Skeletal muscle satellite cell (primary cell): ENCODE data around the gene CARHSP1. TPM values are rescaled to one million over a fixed set of nuclear protein-coding genes. Genes with fewer than 3 reads are reported as not detected.
"Not testable (repeated sequence)": the region's sequence is repeated elsewhere in the genome, so short reads cannot be mapped to it uniquely, and the experiment has no call there.

Source experiments
- H3K27me3 ChIP-seq: 2 replicates; pipeline ENCODE4 v1.7.0; 2013; ENCODE audit warnings: low read length; ENCODE audit not compliant: control insufficient read depth, insufficient read depth
- H3K36me3 ChIP-seq: 2 replicates; pipeline ENCODE4 v1.7.0; 2013; ENCODE audit warnings: mild to moderate bottlenecking, control low read depth, low read length; ENCODE audit not compliant: insufficient read depth
- H3K4me1 ChIP-seq: 2 replicates; pipeline ENCODE4 v1.7.0; 2013; ENCODE audit warnings: low read length; ENCODE audit not compliant: control insufficient read depth, insufficient read depth
- H3K4me2 ChIP-seq: 2 replicates; pipeline ENCODE4 v1.7.0; 2013; ENCODE audit warnings: mild to moderate bottlenecking, low read length
- H3K4me3 ChIP-seq: 2 replicates; pipeline ENCODE4 v1.7.0; 2013; ENCODE audit warnings: low read length
- H3K9ac ChIP-seq: 2 replicates; pipeline ENCODE4 v1.7.0; 2013; ENCODE audit warnings: mild to moderate bottlenecking, low read depth, low read length, moderate library complexity
- H3K9me3 ChIP-seq: replicated peaks from 2 replicates; pipeline ENCODE4 v1.7.0; 2013; ENCODE audit warnings: mild to moderate bottlenecking, control low read depth, low read length
- total RNA-seq: library from RNA; depleted of rRNA; stranded (reverse); fragments of >200 nt; gene quantifications from 2 replicates; pipeline ENCODE4 v1.2.3, GENCODE V29; 2012; rRNA removed

CARHSP1 gene
- total RNA-seq = 90.2 and 93.9 TPM in 2 replicates

DNA sequence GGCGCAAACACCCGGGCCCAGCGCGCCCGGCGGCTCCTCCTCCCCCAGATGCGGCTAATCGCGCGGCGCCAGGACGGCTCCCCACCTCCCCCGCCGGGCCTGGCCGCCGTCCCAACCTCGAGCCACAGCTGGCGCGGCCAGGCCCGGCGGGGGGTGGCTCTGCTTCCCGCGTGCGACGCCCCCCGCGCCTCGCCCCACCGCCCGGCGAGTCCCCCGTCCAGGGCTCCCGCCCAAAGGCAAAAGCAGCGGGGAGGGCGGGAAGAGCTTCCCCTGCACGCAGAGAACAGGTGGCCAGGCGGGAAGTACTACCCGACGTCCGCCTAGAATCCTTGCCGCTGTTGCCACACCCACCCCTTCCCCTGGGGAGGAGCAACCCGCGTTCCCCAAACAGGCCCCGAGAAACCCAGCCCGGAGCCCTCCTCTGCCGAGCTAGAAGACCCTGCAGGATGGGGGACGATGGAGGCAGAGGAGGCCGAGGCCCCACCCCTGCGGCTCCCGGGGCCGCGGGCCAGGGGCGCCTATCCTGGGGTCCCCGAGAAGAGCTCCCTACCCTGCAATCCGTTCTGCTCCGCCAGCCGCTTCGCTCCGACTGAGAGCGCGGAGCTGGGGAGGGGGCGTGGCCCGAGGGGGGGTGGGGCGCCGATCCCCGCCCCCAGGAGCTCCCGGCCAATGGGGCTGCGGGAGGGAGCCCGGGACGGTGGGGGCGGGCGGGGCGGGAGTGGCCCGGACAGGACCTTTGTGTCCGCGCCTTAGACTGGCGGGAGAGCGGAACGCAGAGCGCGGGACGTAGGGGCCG, at the start of gene CARHSP1:
CARHSP1 (minus strand) TSS at position 591 of the 796 bp plus-strand sequence. CDS start 9,678 bp downstream, outside the sequence.
- peak within 1 kb of the TSS; percentile 80 for H3K4me3 ChIP-seq

DNA sequence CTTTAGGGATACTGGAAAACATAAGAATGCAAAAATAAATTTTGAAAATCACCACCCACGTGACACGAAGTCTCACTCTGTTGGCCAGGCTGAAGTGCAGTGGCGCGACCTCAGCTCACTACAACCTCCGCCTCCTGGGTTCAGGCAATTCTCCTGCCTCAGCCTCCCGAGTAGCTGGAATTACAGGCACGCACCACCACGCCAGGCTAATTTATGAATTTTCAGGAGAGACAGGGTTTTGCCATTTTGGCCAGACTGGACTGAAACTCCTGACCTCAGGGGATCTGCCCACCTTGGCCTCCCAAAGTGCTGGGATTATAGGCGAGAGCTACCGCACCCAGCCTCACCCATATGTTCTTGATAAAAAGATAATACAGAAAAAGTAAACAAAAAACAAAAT, 48.5 kb upstream of the CARHSP1 start:
- H3K9me3 ChIP-seq, H3K4me2 ChIP-seq, H3K27me3 ChIP-seq, H3K4me3 ChIP-seq, H3K9ac ChIP-seq, H3K4me1 ChIP-seq: not testable (repeated sequence)
- peaks cover 78% of the 10 kb centered on the region for H3K36me3 ChIP-seq

More for the DNA sequence above, at the start of gene CARHSP1:
- H3K9me3 ChIP-seq = no peaks in the 10 kb centered on the region
- H3K4me1 ChIP-seq = peaks cover 37% of the 10 kb centered on the region
- H3K4me2 ChIP-seq = peak within 1 kb of the TSS; percentile 89
- H3K9ac ChIP-seq = peak within 1 kb of the TSS; percentile 84
- no peaks in the 10 kb centered on the region for H3K36me3 ChIP-seq
- H3K27me3 ChIP-seq = no peaks in the 10 kb centered on the region

DNA sequence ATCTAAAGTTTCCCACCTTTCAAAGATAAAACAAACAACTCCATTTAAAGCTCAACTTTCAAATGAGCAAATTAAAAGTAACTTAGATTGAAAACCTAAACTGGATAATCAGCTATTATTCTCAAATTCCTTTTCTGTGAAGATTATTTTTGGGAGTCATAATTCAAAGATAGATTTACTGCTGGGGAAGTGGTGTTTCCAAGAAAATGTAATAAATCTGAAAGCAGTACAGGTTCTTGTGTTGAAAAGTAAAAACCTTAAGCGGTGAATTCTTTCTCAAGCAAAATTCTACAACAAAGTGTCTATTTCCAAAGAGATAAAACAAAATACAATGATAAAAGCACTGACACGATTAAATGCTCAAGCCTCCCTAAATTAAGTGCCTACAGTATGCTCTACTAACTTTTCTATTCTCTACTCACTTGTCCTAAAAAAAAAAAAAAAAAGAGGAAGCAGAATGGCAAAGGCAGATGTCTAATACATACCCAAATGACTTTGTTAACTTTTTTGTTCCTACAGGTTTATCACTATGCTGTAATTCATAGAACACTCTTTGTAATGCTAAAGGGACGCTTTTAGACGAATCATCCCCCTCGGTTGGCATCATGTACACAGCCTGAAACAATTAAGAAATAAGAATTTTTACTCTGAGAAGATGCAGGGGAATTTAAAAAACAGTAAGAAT, 47.9 kb upstream of the CARHSP1 start:
- H3K9me3 ChIP-seq = no peaks in the 10 kb centered on the region
- H3K4me3 ChIP-seq = no peak overlapping the region
- H3K4me2 ChIP-seq = no peak overlapping the region
- H3K9ac ChIP-seq = no peak overlapping the region
- no peaks in the 10 kb centered on the region for H3K4me1 ChIP-seq
- no peaks in the 10 kb centered on the region for H3K27me3 ChIP-seq
- H3K36me3 ChIP-seq = peaks cover 79% of the 10 kb centered on the region

DNA sequence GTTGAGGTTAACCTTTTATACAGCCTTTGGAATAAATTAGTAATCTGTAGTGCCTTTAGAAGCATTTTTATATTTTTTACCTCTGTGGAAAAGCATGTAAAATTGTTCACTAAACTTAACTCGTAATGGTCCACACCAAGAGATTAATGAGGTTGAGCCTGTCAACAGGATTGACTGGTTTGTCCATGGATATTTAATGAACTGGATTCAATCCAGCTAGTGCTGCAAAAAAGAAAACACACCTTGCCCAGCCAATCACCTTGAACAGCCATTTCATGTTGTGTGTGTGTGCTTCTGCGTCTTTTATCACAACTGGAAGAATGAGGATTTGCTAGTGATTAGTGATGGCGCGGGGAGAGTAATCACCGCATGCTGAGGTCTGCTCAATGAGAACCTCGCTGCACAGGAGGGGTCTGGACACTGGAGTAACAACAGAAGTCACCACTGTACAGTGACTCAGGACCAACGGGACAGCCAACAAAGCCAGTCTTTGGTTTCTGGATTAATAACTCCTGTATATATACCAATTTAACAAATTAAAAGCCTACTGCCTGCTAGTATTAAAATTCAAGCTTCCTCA, 47.0 kb upstream of the CARHSP1 start:
- H3K4me3 ChIP-seq = no peak overlapping the region
- H3K27me3 ChIP-seq = no peaks in the 10 kb centered on the region
- H3K9ac ChIP-seq = no peak overlapping the region
- no peak overlapping the region for H3K4me2 ChIP-seq
- no peaks in the 10 kb centered on the region for H3K4me1 ChIP-seq
- no peaks in the 10 kb centered on the region for H3K9me3 ChIP-seq
- peaks cover 79% of the 10 kb centered on the region for H3K36me3 ChIP-seq

DNA sequence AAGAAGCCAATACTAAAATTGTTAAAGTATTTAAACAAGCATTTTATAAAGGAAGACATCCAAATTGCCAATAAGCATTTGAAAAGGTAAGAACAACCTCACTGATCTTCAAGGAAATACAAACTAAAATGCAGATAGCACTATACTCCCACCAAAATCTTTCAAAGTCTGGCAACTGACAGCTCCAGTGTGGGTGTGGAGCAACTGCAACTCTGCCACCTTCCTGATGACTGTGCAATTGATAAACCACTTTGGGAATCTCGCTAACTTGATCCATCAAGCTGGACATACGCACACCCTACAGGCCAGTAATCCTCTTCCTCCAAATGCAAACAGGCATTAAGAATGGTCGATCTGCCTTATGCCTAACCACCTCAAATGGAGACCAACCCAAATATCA, 45.3 kb upstream of the CARHSP1 start:
- Histone ChIP-seq H3K36me3 (peaks cover 75% of the 10 kb centered on the region), H3K4me2 (no peak overlapping the region), H3K9ac (no peak overlapping the region)

DNA sequence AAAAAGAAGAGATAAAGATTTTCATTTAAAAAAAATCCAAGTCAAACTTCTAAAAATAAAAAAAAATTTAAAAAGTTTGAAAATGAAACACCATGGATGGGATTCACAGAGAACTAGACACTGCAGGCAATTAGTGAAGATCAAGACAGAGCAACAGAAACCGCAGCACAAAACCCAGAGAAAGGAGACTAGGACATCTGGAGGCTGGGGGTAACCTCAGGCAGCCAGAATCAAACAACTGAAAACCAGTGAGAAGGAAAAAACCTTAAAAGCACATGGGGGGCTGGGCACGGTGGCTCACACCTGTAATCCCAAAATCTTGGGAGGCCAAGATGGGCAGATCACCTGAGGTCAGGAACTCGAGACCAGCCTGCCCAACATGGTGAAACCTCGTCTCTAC, 44.0 kb upstream of the CARHSP1 start:
- no peaks in the 10 kb centered on the region for H3K27me3 ChIP-seq
- H3K9ac ChIP-seq = no peak overlapping the region
- H3K9me3 ChIP-seq = no peaks in the 10 kb centered on the region
- H3K4me1 ChIP-seq = no peaks in the 10 kb centered on the region
- no peak overlapping the region for H3K4me2 ChIP-seq
- H3K4me3 ChIP-seq = no peak overlapping the region
- peaks cover 76% of the 10 kb centered on the region for H3K36me3 ChIP-seq

More for the DNA sequence above, 45.3 kb upstream of the CARHSP1 start:
- H3K27me3 ChIP-seq = no peaks in the 10 kb centered on the region
- H3K4me3 ChIP-seq = no peak overlapping the region
- no peaks in the 10 kb centered on the region for H3K9me3 ChIP-seq
- no peaks in the 10 kb centered on the region for H3K4me1 ChIP-seq

DNA sequence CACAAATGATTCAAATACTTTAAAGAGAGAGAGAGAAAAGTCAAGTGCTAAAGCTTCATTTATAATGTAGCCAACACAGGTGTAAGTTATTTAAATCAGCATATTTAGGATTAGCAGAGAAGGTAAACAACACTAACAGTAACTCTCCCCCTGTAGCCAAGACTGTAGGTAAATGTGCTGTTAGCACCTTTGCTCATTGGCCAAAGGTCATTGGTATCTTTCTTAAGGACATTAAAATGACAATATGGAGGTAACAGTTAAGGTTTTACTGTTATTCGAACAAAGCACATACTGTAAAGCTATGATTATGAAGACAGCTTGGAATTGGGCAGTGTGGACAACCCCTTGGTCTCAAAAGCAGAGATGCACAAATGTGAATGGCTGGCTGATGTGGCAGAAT, 42.0 kb upstream of the CARHSP1 start:
- H3K36me3 ChIP-seq = peaks cover 82% of the 10 kb centered on the region
- no peak overlapping the region for H3K4me2 ChIP-seq
- no peak overlapping the region for H3K9ac ChIP-seq
- H3K27me3 ChIP-seq = no peaks in the 10 kb centered on the region
- H3K4me3 ChIP-seq = no peak overlapping the region
- no peaks in the 10 kb centered on the region for H3K4me1 ChIP-seq
- H3K9me3 ChIP-seq = no peaks in the 10 kb centered on the region

DNA sequence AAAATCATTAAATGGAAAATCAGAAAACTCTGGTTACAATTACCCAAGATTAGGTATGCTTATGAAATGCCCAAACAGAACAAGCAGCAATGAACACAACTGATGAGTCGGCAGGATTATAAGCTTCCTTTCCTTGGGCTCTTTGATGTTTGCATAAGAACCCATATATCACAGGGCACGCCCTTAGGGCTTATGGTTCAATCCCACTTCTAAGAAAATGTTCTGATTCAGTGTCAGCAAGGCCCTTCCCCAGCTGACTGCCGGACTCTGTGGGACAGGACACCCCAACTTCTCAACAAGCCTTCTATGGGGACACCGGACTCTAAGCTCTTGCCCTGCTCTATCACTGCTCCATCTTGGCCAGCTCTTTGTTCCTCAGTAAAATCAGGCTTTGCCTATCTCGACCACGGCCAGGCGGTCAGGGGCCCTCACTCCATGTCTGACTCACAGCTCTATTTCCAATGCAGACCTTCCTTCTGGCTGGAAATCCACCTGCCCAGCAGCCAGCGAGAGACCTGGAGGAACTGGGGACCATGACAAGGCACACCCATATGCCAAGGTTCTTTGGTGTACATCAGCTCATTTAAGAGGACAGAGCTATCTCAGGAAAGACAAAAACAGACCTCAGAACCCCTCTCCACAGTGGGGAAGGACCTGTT, 40.1 kb upstream of the CARHSP1 start:
- Histone ChIP-seq H3K4me3 (no peak overlapping the region), H3K36me3 (peaks cover 80% of the 10 kb centered on the region), H3K4me2 (no peak overlapping the region), H3K4me1 (no peaks in the 10 kb centered on the region), H3K9me3 (no peaks in the 10 kb centered on the region), H3K9ac (no peak overlapping the region), H3K27me3 (no peaks in the 10 kb centered on the region)

DNA sequence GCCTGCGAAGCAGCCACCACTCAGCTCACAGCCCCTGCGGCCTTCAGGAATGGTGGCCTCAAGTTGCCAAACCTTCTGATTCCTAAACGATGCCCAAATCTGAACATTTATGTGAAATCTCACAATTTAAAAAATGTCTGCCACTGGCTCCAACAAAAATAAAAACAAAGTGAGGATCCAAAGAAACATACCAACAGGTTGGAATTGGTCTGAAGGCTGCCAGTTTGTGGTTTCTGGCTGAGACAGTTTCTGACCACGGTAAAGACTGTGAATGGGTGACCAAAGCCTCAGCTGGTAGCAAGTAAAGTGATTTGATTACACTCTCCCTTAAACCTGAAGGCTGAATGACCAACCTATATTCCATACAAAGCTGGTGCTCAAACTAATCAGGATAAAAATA, 38.3 kb upstream of the CARHSP1 start:
- H3K4me1 ChIP-seq = no peaks in the 10 kb centered on the region
- no peak overlapping the region for H3K4me2 ChIP-seq
- H3K4me3 ChIP-seq = no peak overlapping the region
- no peak overlapping the region for H3K9ac ChIP-seq
- H3K9me3 ChIP-seq = no peaks in the 10 kb centered on the region
- no peaks in the 10 kb centered on the region for H3K27me3 ChIP-seq
- H3K36me3 ChIP-seq = peaks cover 80% of the 10 kb centered on the region

DNA sequence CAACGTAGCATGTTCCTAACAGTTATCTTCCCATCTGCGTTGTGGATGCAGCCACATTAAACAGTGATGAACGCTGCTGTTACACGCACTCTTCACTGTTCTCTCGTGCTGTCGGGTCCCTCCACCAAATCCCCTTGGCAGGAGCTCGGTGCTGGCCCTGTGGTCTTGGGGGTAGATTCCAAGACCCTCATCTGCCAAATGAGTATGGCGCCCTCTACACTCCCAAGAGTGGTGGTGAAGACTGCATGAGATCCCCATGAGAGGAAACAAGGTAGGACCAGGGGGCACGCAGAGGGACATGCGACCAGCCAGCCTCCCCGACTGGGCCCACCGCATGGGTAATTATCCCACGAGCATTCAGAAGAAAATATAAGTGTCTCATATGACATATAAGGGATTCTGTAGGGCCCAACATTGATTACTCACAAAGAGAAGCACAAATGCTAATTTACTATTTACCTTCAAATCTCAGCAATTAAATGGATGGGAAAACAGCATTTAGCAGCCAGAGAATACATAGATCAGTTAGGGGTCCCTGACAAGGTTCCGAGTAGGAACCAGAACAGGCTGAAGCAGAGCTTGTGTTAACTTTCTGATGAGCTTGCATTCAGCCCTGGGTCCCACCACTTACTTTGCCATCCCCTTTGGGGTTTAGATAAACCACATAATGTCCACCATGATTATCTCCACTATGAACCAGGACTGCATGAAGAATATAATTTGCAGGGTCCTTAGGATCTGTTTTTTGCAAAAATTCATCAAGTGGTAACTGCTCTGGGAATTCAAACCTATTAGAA, 37.2 kb upstream of the CARHSP1 start:
- H3K36me3 ChIP-seq = peaks cover 80% of the 10 kb centered on the region
- no peaks in the 10 kb centered on the region for H3K4me1 ChIP-seq
- no peaks in the 10 kb centered on the region for H3K27me3 ChIP-seq
- no peak overlapping the region for H3K4me2 ChIP-seq
- no peak overlapping the region for H3K4me3 ChIP-seq
- no peaks in the 10 kb centered on the region for H3K9me3 ChIP-seq
- no peak overlapping the region for H3K9ac ChIP-seq
